Type B pancreatic cell (in vitro differentiated cells): ENCODE measurements around the gene GIMAP8. TPM values are rescaled to one million over a fixed set of nuclear protein-coding genes. Genes with fewer than 3 reads are reported as not detected.

Experiments used
- DNase-seq: peaks from one replicate; pipeline ENCODE4 v3.0.0; 2021; ENCODE audit warnings: mixed read lengths; ENCODE audit not compliant: unreplicated experiment; ENCODE audit errors: extremely low spot score
- H3K27ac Mint-ChIP-seq: 2 replicates; pipeline ENCODE4 v1.8.0; 2021; ENCODE audit warnings: mild to moderate bottlenecking, mixed read lengths
- H3K27me3 Mint-ChIP-seq: 2 replicates; pipeline ENCODE4 v1.8.0; 2021; ENCODE audit warnings: mixed read lengths
- H3K36me3 Mint-ChIP-seq: 2 replicates; pipeline ENCODE4 v1.8.0; 2021; ENCODE audit warnings: mixed read lengths
- H3K4me1 Mint-ChIP-seq: one replicate; pipeline ENCODE4 v1.8.0; 2021; ENCODE audit warnings: mixed read lengths; ENCODE audit not compliant: unreplicated experiment
- H3K4me3 Mint-ChIP-seq: 2 replicates; pipeline ENCODE4 v1.8.0; 2021; ENCODE audit warnings: mild to moderate bottlenecking, mixed read lengths
- H3K9me3 Mint-ChIP-seq: 2 replicates; pipeline ENCODE4 v1.8.0; 2021; ENCODE audit warnings: mixed read lengths
- CTCF ChIP-seq: fragments of 200-600 bp; sonication (generic); conservative IDR thresholded peaks from 2 replicates; pipeline ENCODE4 v1.5.0; 2021; ENCODE audit warnings: antibody characterized with exemption, mild to moderate bottlenecking
- total RNA-seq: library from RNA; stranded (reverse); gene quantifications from 2 replicates; pipeline ENCODE4 v1.2.1, GENCODE V29; 2021; ENCODE audit warnings: low replicate concordance

Gene GIMAP8
- total RNA-seq, 1 donor from 2014 or later = not detected

DNA sequence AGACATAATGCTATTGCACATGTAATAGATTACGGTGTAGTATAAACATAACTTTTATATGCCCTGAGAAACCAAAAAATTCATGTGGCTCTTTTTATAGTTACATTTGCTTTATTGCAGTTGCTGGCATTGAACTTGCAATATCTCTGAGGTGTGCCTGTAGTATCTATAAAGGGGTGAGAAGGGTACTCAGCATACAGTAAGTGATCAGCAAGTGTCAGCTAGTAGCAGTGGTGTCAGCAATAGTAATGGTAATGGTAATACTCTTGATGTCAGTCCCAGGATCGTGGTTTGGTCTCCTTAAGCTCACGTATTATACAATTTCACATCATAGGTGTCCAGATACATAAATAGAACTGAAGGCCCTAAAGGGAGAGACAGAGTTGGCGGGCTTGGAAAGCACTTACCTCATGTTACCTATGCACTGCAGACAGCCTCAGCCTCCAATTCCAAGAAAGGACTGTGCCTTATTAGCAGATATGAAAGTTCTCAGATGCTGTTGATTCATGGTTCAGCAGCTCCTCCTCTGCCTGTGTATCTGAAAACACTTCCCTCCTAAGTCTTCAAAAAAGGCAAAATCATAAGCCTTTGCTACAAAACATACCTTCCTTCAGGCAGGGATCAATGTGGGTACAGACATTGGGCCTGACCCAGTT, 57.6 kb downstream of the GIMAP8 start:
- H3K27me3 Mint-ChIP-seq = peaks cover 11% of the 10 kb centered on the region
- TF ChIP-seq CTCF = no peak
- H3K27ac Mint-ChIP-seq = no peak overlapping the region
- no peaks in the 10 kb centered on the region for H3K36me3 Mint-ChIP-seq
- H3K4me3 Mint-ChIP-seq = no peak overlapping the region
- no peaks in the 10 kb centered on the region for H3K9me3 Mint-ChIP-seq
- H3K4me1 Mint-ChIP-seq = no peaks in the 10 kb centered on the region
- DNase-seq = no peak

DNA sequence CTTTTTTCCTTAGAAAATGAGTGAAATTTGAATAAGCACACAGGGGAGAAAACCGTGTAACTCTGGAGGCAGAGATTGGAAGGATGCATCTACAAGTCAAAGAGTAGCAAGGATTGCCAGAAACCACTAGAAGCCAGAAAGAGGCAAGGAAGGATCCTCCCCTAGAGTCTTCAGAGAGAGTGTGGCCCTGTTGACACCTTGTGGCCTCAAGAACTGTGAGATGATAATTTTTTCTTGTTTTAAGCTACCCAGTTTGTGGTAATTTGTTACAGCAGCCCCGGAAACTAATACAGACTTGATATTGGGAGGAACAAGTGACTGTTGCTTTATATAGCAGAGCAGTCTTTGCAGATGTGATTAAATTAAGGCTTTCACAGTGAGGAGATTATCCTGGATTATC, 60.6 kb downstream of the GIMAP8 start:
- no peak overlapping the region for H3K4me3 Mint-ChIP-seq
- H3K36me3 Mint-ChIP-seq = no peaks in the 10 kb centered on the region
- no peak overlapping the region for H3K27ac Mint-ChIP-seq
- H3K9me3 Mint-ChIP-seq = no peaks in the 10 kb centered on the region
- DNase-seq = no peak
- no peak for TF ChIP-seq CTCF
- no peaks in the 10 kb centered on the region for H3K4me1 Mint-ChIP-seq
- peaks cover 14% of the 10 kb centered on the region for H3K27me3 Mint-ChIP-seq

- H3K4me3 Mint-ChIP-seq = no peak overlapping the region
- TF ChIP-seq CTCF = no peak
- DNase-seq = no peak
- H3K4me1 Mint-ChIP-seq = no peaks in the 10 kb centered on the region
- H3K9me3 Mint-ChIP-seq = no peaks in the 10 kb centered on the region
- H3K27me3 Mint-ChIP-seq = peaks cover 11% of the 10 kb centered on the region
- no peaks in the 10 kb centered on the region for H3K36me3 Mint-ChIP-seq
- H3K27ac Mint-ChIP-seq = no peak overlapping the region
Observed at GRCh38 chr7:150513758-150514157, 63.3 kb downstream of the GIMAP8 start.

- no peak for DNase-seq
- H3K36me3 Mint-ChIP-seq = no peaks in the 10 kb centered on the region
- no peak within 1 kb of the TSS for H3K27ac Mint-ChIP-seq
- no peaks in the 10 kb centered on the region for H3K9me3 Mint-ChIP-seq
- no peaks in the 10 kb centered on the region for H3K4me1 Mint-ChIP-seq
- no peak for TF ChIP-seq CTCF
- peaks cover 11% of the 10 kb centered on the region for H3K27me3 Mint-ChIP-seq
- H3K4me3 Mint-ChIP-seq = no peak within 1 kb of the TSS
Observed at GRCh38 chr7:150514748-150515222, 64.4 kb downstream of the GIMAP8 start, which contains the start of gene GIMAP7. GIMAP7 (plus strand) TSS chr7:150514872; CDS start chr7:150519975, 5,103 bp downstream.

- no peaks in the 10 kb centered on the region for H3K36me3 Mint-ChIP-seq
- TF ChIP-seq CTCF = no peak
- no peak for DNase-seq
- peaks cover 11% of the 10 kb centered on the region for H3K27me3 Mint-ChIP-seq
- H3K27ac Mint-ChIP-seq = no peak overlapping the region
- H3K9me3 Mint-ChIP-seq = no peaks in the 10 kb centered on the region
- H3K4me3 Mint-ChIP-seq = no peak overlapping the region
- no peaks in the 10 kb centered on the region for H3K4me1 Mint-ChIP-seq
Observed at GRCh38 chr7:150515248-150516147, 65.1 kb downstream of the GIMAP8 start.
